Liver (tissue), 3 donors: ENCODE measurements around the gene CD7.

Experiments used
- ATF3 ChIP-seq: IDR thresholded peaks from 2 replicates; pipeline ENCODE4 v1.6.1; 2016; ENCODE audit warnings: antibody characterized with exemption
- CTCF ChIP-seq: fragments of 150-350 bp; IDR thresholded peaks from 2 replicates; pipeline ENCODE4 v1.5.1; 2017; ENCODE audit warnings: improper control_type of control experiment, low read depth, low read length; ENCODE audit not compliant: missing input control
- FOXA1 ChIP-seq: IDR thresholded peaks from 2 replicates; pipeline ENCODE4 v1.6.1; 2016; ENCODE audit warnings: antibody characterized with exemption
- GABPA ChIP-seq, 2 donors: IDR thresholded peaks in 1 of 2; conservative IDR thresholded peaks in 1 of 2; 2 replicates each; pipeline ENCODE4 v1.6.1; 2016; ENCODE audit warnings: antibody characterized with exemption in 2 of 2, mild to moderate bottlenecking in 1 of 2, moderate library complexity in 1 of 2
- HNF4A ChIP-seq, 2 donors: conservative IDR thresholded peaks; 2 replicates each; pipeline ENCODE4 v1.6.1; 2016; ENCODE audit warnings: antibody characterized with exemption in 2 of 2, mild to moderate bottlenecking in 2 of 2
- JUND ChIP-seq, 2 donors: IDR thresholded peaks; 2 replicates each; pipeline ENCODE4 v1.6.1; 2016; ENCODE audit warnings: antibody characterized with exemption in 2 of 2
- MAX ChIP-seq: IDR thresholded peaks from 2 replicates; pipeline ENCODE4 v1.6.1; 2016; ENCODE audit warnings: antibody characterized with exemption
- REST ChIP-seq: IDR thresholded peaks from 2 replicates; pipeline ENCODE4 v1.6.1; 2016; ENCODE audit warnings: antibody characterized with exemption, mild to moderate bottlenecking
- RXRA ChIP-seq, 2 donors: IDR thresholded peaks; 2 replicates each; pipeline ENCODE4 v1.6.1; 2017 to 2018; ENCODE audit warnings: antibody characterized with exemption in 2 of 2, mild to moderate bottlenecking in 1 of 2
- SP1 ChIP-seq: IDR thresholded peaks from 2 replicates; pipeline ENCODE4 v1.6.1; 2018; ENCODE audit warnings: antibody characterized with exemption, mild to moderate bottlenecking
- TAF1 ChIP-seq: conservative IDR thresholded peaks from 2 replicates; pipeline ENCODE4 v1.6.1; 2016; ENCODE audit warnings: antibody characterized with exemption, mild to moderate bottlenecking
- donor health status: healthy.
- donor health status: healthy.

- TF ChIP-seq CTCF: no peak
- no peak for TF ChIP-seq SP1
- TF ChIP-seq TAF1: no peak
- TF ChIP-seq REST: no peak
- no peak for TF ChIP-seq MAX
- TF ChIP-seq HNF4A (conservative IDR thresholded peaks at IDR 0.05): no peak
- TF ChIP-seq RXRA (IDR thresholded peaks at IDR 0.05): no peak
- TF ChIP-seq GABPA (IDR thresholded peaks at IDR 0.05 in 1 of 2, conservative IDR thresholded peaks at IDR 0.05 in 1 of 2): no peak
- no peak for TF ChIP-seq FOXA1
- no peak for TF ChIP-seq JUND (IDR thresholded peaks at IDR 0.05)
- no peak for TF ChIP-seq ATF3
These were observed 51.3 kb downstream of the CD7 start for GRCh38 chr17:82266142-82266541.
